ENCODE data around the gene ANO2. TPM values are rescaled to one million over a fixed set of nuclear protein-coding genes. Genes with fewer than 3 reads are reported as not detected.

The ANO2 gene
- total RNA-seq, 1 donor from 2014 or later = not detected

GRCh38 chr12:5785601-5786000, 159.5 kb downstream of the ANO2 start:
- FAIRE-seq = no peak
- H3K36me3 ChIP-seq (ENCODE audit: control insufficient read depth, insufficient read depth, low read length) = no peaks in the 10 kb centered on the region
- no peaks in the 10 kb centered on the region for H3K27me3 ChIP-seq (ENCODE audit: control insufficient read depth, insufficient read depth, low read length)
- no peak for DNase-seq (ENCODE audit: low read depth)
- TF ChIP-seq, protein P1, sequence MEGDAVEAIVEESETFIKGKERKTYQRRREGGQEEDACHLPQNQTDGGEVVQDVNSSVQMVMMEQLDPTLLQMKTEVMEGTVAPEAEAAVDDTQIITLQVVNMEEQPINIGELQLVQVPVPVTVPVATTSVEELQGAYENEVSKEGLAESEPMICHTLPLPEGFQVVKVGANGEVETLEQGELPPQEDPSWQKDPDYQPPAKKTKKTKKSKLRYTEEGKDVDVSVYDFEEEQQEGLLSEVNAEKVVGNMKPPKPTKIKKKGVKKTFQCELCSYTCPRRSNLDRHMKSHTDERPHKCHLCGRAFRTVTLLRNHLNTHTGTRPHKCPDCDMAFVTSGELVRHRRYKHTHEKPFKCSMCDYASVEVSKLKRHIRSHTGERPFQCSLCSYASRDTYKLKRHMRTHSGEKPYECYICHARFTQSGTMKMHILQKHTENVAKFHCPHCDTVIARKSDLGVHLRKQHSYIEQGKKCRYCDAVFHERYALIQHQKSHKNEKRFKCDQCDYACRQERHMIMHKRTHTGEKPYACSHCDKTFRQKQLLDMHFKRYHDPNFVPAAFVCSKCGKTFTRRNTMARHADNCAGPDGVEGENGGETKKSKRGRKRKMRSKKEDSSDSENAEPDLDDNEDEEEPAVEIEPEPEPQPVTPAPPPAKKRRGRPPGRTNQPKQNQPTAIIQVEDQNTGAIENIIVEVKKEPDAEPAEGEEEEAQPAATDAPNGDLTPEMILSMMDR (IDR thresholded peaks at IDR 0.05; ENCODE audit: insufficient read depth, low read length, severe bottlenecking) = no peak
- H3K4me3 ChIP-seq (ENCODE audit: low read depth, low read length) = no peak overlapping the region

GRCh38 chr12:5784462-5785130, 160.5 kb downstream of the ANO2 start:
- Histone ChIP-seq H3K4me3 (ENCODE audit: low read depth, low read length) (no peak overlapping the region), H3K27me3 (ENCODE audit: control insufficient read depth, insufficient read depth, low read length) (no peaks in the 10 kb centered on the region), H3K36me3 (ENCODE audit: control insufficient read depth, insufficient read depth, low read length) (no peaks in the 10 kb centered on the region)
- TF ChIP-seq, protein P1 (IDR thresholded peaks at IDR 0.05; ENCODE audit: insufficient read depth, low read length, severe bottlenecking) = no peak
- DNase-seq (ENCODE audit: low read depth) = no peak
- FAIRE-seq = no peak

GRCh38 chr12:5783289-5783920, 161.7 kb downstream of the ANO2 start:
- FAIRE-seq (no peak), DNase-seq (ENCODE audit: low read depth) (peak; percentile 47)
- H3K27me3 ChIP-seq (ENCODE audit: control insufficient read depth, insufficient read depth, low read length) = no peaks in the 10 kb centered on the region

DNA sequence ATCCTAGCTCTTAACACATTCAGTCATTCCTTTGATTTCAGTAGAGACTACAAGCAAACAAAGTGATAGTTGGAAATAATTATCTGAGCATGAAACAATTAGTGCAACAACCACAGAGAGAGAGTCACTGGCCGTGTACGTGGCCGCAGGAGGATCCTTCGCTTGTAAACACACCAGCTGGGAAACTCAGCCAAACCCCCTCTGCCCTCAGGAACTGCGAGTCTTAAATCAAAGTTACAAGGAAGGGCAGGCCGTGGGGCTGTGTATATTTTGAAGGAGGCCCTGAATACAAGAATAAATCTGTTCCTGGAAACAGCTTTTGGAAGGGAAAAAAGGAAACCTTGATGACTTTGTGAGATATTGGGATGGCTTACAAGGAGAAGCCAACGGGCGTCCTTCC, 164.5 kb downstream of the ANO2 start:
- no peak for FAIRE-seq
- H3K36me3 ChIP-seq (ENCODE audit: control insufficient read depth, insufficient read depth, low read length) = no peaks in the 10 kb centered on the region
- no peaks in the 10 kb centered on the region for H3K27me3 ChIP-seq (ENCODE audit: control insufficient read depth, insufficient read depth, low read length)
- DNase-seq (ENCODE audit: low read depth) = no peak
- TF ChIP-seq, protein P1 (IDR thresholded peaks at IDR 0.05; ENCODE audit: insufficient read depth, low read length, severe bottlenecking) = no peak
- no peak overlapping the region for H3K4me3 ChIP-seq (ENCODE audit: low read depth, low read length)

More at GRCh38 chr12:5783289-5783920, 161.7 kb downstream of the ANO2 start:
- H3K4me3 ChIP-seq (ENCODE audit: low read depth, low read length) = no peak overlapping the region
- H3K36me3 ChIP-seq (ENCODE audit: control insufficient read depth, insufficient read depth, low read length) = no peaks in the 10 kb centered on the region
- TF ChIP-seq, protein P1 (IDR thresholded peaks at IDR 0.05; ENCODE audit: insufficient read depth, low read length, severe bottlenecking) = no peak

DNA sequence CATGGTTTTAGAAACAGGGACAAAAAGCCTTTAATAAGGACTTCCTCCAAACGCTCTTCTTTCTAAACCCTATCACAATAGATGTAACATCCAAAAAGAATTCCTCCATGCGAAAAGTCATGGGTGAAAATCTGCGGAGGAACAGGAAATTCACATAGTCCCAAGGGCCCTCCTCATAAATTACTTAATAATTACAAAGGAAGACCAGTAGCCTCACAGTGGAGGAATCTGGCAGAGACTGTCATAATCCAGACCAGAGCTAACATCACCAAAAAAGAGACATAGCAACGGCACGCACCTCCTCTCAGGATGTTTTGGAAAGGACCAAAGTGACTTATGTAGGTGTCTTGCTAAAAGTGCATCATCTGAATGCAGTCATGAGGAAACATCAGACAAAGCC, 165.7 kb downstream of the ANO2 start:
- no peak overlapping the region for H3K4me3 ChIP-seq (ENCODE audit: low read depth, low read length)
- H3K27me3 ChIP-seq (ENCODE audit: control insufficient read depth, insufficient read depth, low read length) = no peaks in the 10 kb centered on the region
- no peak for DNase-seq (ENCODE audit: low read depth)
- TF ChIP-seq, protein P1 (IDR thresholded peaks at IDR 0.05; ENCODE audit: insufficient read depth, low read length, severe bottlenecking) = no peak
- no peak for FAIRE-seq
- H3K36me3 ChIP-seq (ENCODE audit: control insufficient read depth, insufficient read depth, low read length) = no peaks in the 10 kb centered on the region

Measured in bronchial epithelial cell (primary cell).